IMR-90 (cell line): ENCODE results near the gene FGF16. TPM values are rescaled to one million over a fixed set of nuclear protein-coding genes. Genes with fewer than 3 reads are reported as not detected.

ENCODE experiments used
- ATAC-seq: fragments of 200-7000 bp; cut with Tn5 transposase; 2 replicates; pipeline ENCODE4 v1.9.1; 2020; ENCODE audit warnings: low read depth, mild to moderate bottlenecking, moderate library complexity
- BruUV-seq: library from RNA; stranded (reverse); fragments of 400-500 nt; replicated peaks from 2 replicates; lab custom pipeline; 2021; lab: Mats Ljungman, UMichigan
- CTCF ChIA-PET: fragments of 300-600 bp; formaldehyde crosslinking; extraction: SDS; loops from one replicate; lab custom pipeline; 2021; ENCODE audit warnings: antibody characterized with exemption; lab: Yijun Ruan, JAX
- POLR2A ChIA-PET: fragments of 300-600 bp; sonication (Branson Sonifier 250); formaldehyde crosslinking; loops from one replicate; lab custom pipeline; 2022; ENCODE audit warnings: antibody characterized with exemption; ENCODE audit not compliant: unreplicated experiment; lab: Charles Lee
- DNase-seq: peaks from one replicate; pipeline ENCODE4 v3.0.0; 2013
- H2AFZ ChIP-seq: replicated peaks from 2 replicates; pipeline ENCODE3; 2013; ENCODE audit warnings: low read length, mild to moderate bottlenecking; ENCODE audit not compliant: poor library complexity
- H2AK5ac ChIP-seq: 2 replicates; pipeline ENCODE4 v1.6.1; 2013; ENCODE audit warnings: low read depth, low read length, inconsistent platforms
- H2AK9ac ChIP-seq: replicated peaks from 2 replicates; pipeline ENCODE3; 2013; ENCODE audit warnings: mild to moderate bottlenecking, low read depth, low read length, moderate library complexity; ENCODE audit not compliant: poor library complexity
- H2BK120ac ChIP-seq: 2 replicates; pipeline ENCODE4 v1.6.1; 2013; ENCODE audit warnings: low read depth, low read length, inconsistent platforms
- H2BK15ac ChIP-seq: 3 replicates; pipeline ENCODE4 v1.6.1; 2013; ENCODE audit warnings: low read depth, low read length, inconsistent platforms
- H2BK20ac ChIP-seq: 2 replicates; pipeline ENCODE4 v1.6.1; 2013; ENCODE audit warnings: low read depth, mild to moderate bottlenecking, inconsistent platforms, low read length, moderate library complexity
- H2BK5ac ChIP-seq: 2 replicates; pipeline ENCODE4 v1.6.1; 2013; ENCODE audit warnings: mild to moderate bottlenecking, low read depth, low read length, inconsistent platforms; ENCODE audit not compliant: poor library complexity, severe bottlenecking
- H3K14ac ChIP-seq: replicated peaks from 2 replicates; pipeline ENCODE4 v1.6.1; 2013; ENCODE audit warnings: low read depth, low read length, inconsistent platforms
- H3K18ac ChIP-seq: 2 replicates; pipeline ENCODE4 v1.6.1; 2013; ENCODE audit warnings: low read depth, low read length, control low read depth
- H3K23ac ChIP-seq: 2 replicates; pipeline ENCODE4 v1.6.1; 2013; ENCODE audit warnings: low read depth, low read length, inconsistent platforms
- H3K27ac ChIP-seq: 2 replicates; pipeline ENCODE4 v1.5.1; 2013; ENCODE audit warnings: mild to moderate bottlenecking, control low read depth, low read length; ENCODE audit not compliant: insufficient read depth
- H3K27me3 ChIP-seq: 2 replicates; pipeline ENCODE4 v1.6.1; 2013; ENCODE audit warnings: low read length; ENCODE audit not compliant: control insufficient read depth, insufficient read depth
- H3K36me3 ChIP-seq: 2 replicates; pipeline ENCODE4 v1.6.1; 2013; ENCODE audit warnings: low read length, mixed read lengths; ENCODE audit not compliant: control insufficient read depth, insufficient read depth
- H3K4ac ChIP-seq: 2 replicates; pipeline ENCODE4 v1.6.1; 2013; ENCODE audit warnings: low read depth, low read length, inconsistent platforms
- H3K4me1 ChIP-seq: 2 replicates; pipeline ENCODE4 v1.6.1; 2013; ENCODE audit warnings: low read length, mixed read lengths; ENCODE audit not compliant: control insufficient read depth, insufficient read depth
- H3K4me2 ChIP-seq: 2 replicates; pipeline ENCODE4 v1.6.1; 2013; ENCODE audit warnings: low read depth, mild to moderate bottlenecking, control low read depth, low read length, moderate library complexity
- H3K4me3 ChIP-seq: 2 replicates; pipeline ENCODE4 v1.5.1; 2013; ENCODE audit warnings: low read depth, mild to moderate bottlenecking, control low read depth, low read length, moderate library complexity; ENCODE audit not compliant: insufficient read depth
- H3K56ac ChIP-seq: 2 replicates; pipeline ENCODE4 v1.6.1; 2013; ENCODE audit warnings: low read length, inconsistent platforms; ENCODE audit not compliant: insufficient read depth; ENCODE audit errors: extremely low read depth
- H3K79me1 ChIP-seq, 2 experiments: 2 replicates each; pipeline ENCODE4 v1.6.1; 2013; ENCODE audit warnings: low read length in 2 of 2, inconsistent platforms in 1 of 2, low read depth in 1 of 2
- H3K9ac ChIP-seq: 2 replicates; pipeline ENCODE4 v1.6.1; 2013; ENCODE audit warnings: low read depth, low read length, control low read depth
- H3K9me1 ChIP-seq: 2 replicates; pipeline ENCODE4 v1.6.1; 2013; ENCODE audit warnings: low read length, inconsistent platforms; ENCODE audit not compliant: insufficient read depth
- H3K9me3 ChIP-seq: 2 replicates; pipeline ENCODE4 v1.6.1; 2013; ENCODE audit warnings: low read length; ENCODE audit not compliant: control insufficient read depth, insufficient read depth
- H4K20me1 ChIP-seq: 2 replicates; pipeline ENCODE4 v1.6.1; 2013; ENCODE audit warnings: low read length, inconsistent platforms; ENCODE audit not compliant: insufficient read depth
- H4K5ac ChIP-seq: 2 replicates; pipeline ENCODE4 v1.6.1; 2013; ENCODE audit warnings: mild to moderate bottlenecking, low read depth, low read length, control low read depth
- H4K8ac ChIP-seq, 2 experiments: 2 replicates each; pipeline ENCODE4 v1.6.1; 2013; ENCODE audit warnings: low read depth in 2 of 2, low read length in 2 of 2, control low read depth in 1 of 2, inconsistent platforms in 1 of 2
- H4K91ac ChIP-seq: 2 replicates; pipeline ENCODE4 v1.6.1; 2013; ENCODE audit warnings: low read depth, low read length, inconsistent platforms; ENCODE audit not compliant: insufficient read depth
- BHLHE40 ChIP-seq: fragments of 150-350 bp; IDR thresholded peaks from 2 replicates; pipeline ENCODE4 v1.6.1; 2016; ENCODE audit warnings: mild to moderate bottlenecking, low read depth, low read length
- CHD1 ChIP-seq: IDR thresholded peaks from 2 replicates; pipeline ENCODE4 v1.6.1; 2012; ENCODE audit warnings: low read depth, low read length, improper control_type of control experiment
- FOS ChIP-seq: fragments of 150-350 bp; IDR thresholded peaks from 2 replicates; pipeline ENCODE4 v1.6.1; 2016; ENCODE audit warnings: low read depth, low read length
- MAFK ChIP-seq: IDR thresholded peaks from 2 replicates; pipeline ENCODE4 v1.6.1; 2012; ENCODE audit warnings: low read depth, low read length, improper control_type of control experiment
- MAZ ChIP-seq: IDR thresholded peaks from 2 replicates; pipeline ENCODE4 v1.6.1; 2012; ENCODE audit warnings: low read depth, mild to moderate bottlenecking, low read length, improper control_type of control experiment, moderate library complexity, borderline replicate concordance
- MXI1 ChIP-seq: IDR thresholded peaks from 2 replicates; pipeline ENCODE4 v1.6.1; 2012; ENCODE audit warnings: low read depth, mild to moderate bottlenecking, low read length, moderate library complexity, borderline replicate concordance
- NFE2L2 ChIP-seq: fragments of 150-350 bp; IDR thresholded peaks from 2 replicates; pipeline ENCODE4 v1.6.1; 2016; ENCODE audit warnings: low read depth, mild to moderate bottlenecking, low read length
- POLR2A ChIP-seq: IDR thresholded peaks from 2 replicates; pipeline ENCODE4 v1.6.1; 2012; ENCODE audit warnings: mild to moderate bottlenecking, low read depth, low read length
- RAD21 ChIP-seq: IDR thresholded peaks from 2 replicates; pipeline ENCODE4 v1.6.1; 2012; ENCODE audit warnings: low read length, improper control_type of control experiment
- RFX5 ChIP-seq: IDR thresholded peaks from 2 replicates; pipeline ENCODE4 v1.8.0; 2012; ENCODE audit warnings: low read depth, mild to moderate bottlenecking, low read length, moderate library complexity
- SMC3 ChIP-seq: fragments of 150-350 bp; IDR thresholded peaks from 2 replicates; pipeline ENCODE4 v1.6.1; 2016; ENCODE audit warnings: low read depth, mild to moderate bottlenecking, antibody characterized with exemption, low read length, moderate library complexity
- WGBS, 2 experiments: methylation state at CpG; one replicate each; pipeline versions ENCODE4 v1.1.5 to v1.1.7; 2013; ENCODE audit warnings: missing lambda C conversion rate in 2 of 2; ENCODE audit not compliant: insufficient read length in 1 of 2; ENCODE audit errors: extremely low coverage in 2 of 2; 5-methylcytosine and 5-hydroxymethylcytosine counted together
- dilution Hi-C: fragments of 300-500 bp; cut with HindIII; formaldehyde crosslinking; loops from one replicate; pipeline ENCODE4 v1.14.3; 2018; ENCODE audit warnings: low sequenced_read_pairs; ENCODE audit not compliant: unreplicated experiment
- in situ Hi-C: fragments of 300-500 bp; cut with MboI; formaldehyde crosslinking; loops from 3 replicates; pipeline ENCODE4 v1.14.3; 2019; ENCODE audit warnings: low sequenced_read_pairs, inconsistent platforms, mixed read lengths
- intact Hi-C: fragments of 100-400 bp; cut with micrococcal nuclease; formaldehyde crosslinking; loops from 2 replicates; pipeline ENCODE4 v1.10.0; 2022
- polyA plus RNA-seq, 3 experiments: library from polyadenylated mRNA; depleted of rRNA; stranded (reverse); fragments of >200 nt; gene quantifications; 2 replicates each; pipeline ENCODE4 v1.2.3, GENCODE V29; 2012; ENCODE audit warnings: low replicate concordance in 1 of 3
- total RNA-seq: library from RNA; depleted of rRNA; stranded (reverse); fragments of >200 nt; gene quantifications from 2 replicates; pipeline ENCODE4 v1.2.3, GENCODE V29; 2012
- TF ChIP-seq, protein P1 (sequence below): conservative IDR thresholded peaks from 2 replicates; pipeline ENCODE4 v1.5.1; 2012; ENCODE audit warnings: mild to moderate bottlenecking, low read depth, low read length, improper control_type of control experiment
- TF ChIP-seq, protein P2 (sequence below): fragments of 150-350 bp; IDR thresholded peaks from 2 replicates; pipeline ENCODE4 v1.6.1; 2017; ENCODE audit warnings: mild to moderate bottlenecking, antibody characterized with exemption, low read length, low read depth
- TF ChIP-seq, protein P3 (sequence below): fragments of 150-350 bp; IDR thresholded peaks from 2 replicates; pipeline ENCODE4 v1.6.1; 2016; ENCODE audit warnings: low read depth, mild to moderate bottlenecking, low read length, moderate library complexity, borderline replicate concordance

Gene FGF16
- total and polyA plus RNA-seq, 2 of the 4 experiments (the other 2 are of a cell fraction), result not detected

DNA sequence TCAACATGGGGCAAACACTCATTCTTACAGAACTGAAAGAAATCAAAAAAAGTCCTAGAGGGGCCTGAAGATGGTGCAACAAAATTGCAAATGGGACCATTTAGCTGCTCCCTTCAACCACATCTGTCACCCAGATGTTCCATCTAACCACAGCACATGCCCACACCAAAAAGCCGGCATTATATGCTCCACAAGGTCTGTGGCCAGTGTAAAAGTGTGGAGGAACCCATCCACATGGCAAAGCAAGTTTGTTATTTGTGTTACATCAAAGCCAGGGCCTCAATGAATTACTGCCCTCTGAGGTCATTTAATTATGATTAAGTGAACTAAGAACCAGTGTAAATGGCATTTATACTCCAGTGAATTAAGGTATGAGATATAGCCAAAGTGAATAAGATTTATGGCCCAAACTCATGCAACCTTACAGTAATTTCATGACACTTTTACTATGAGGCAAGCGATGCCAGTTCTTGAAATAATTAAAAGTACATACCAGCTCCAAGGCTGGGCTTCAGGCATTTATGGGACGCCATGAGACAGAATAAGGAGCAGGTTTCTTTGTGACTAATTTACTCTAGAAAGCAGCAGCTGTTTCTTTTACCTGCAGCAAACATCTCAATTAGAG is 48.7 kb upstream of the FGF16 start:
- no CpG with 5 or more reads among the region's 3 CpGs for WGBS, 2 experiments
- Histone ChIP-seq H2AK9ac (no peak overlapping the region), H3K9ac (no peak overlapping the region), H3K27ac (no peak overlapping the region), H3K4me2 (no peak overlapping the region), H4K91ac (no peak overlapping the region), H2AFZ (no peak overlapping the region), H3K27me3 (peaks cover 1% of the 10 kb centered on the region; the same call in 1 of the 2 replicates), H3K79me1 (no peaks in the 10 kb centered on the region), H3K9me3 (no peaks in the 10 kb centered on the region), H4K20me1 (no peaks in the 10 kb centered on the region), H3K4ac (no peak overlapping the region), H2BK20ac (no peak overlapping the region), H3K36me3 (no peaks in the 10 kb centered on the region), H3K14ac (no peak overlapping the region), H2AK5ac (no peak overlapping the region), H3K4me3 (no peak overlapping the region), H2BK5ac (no peak overlapping the region), H4K8ac (no peak overlapping the region), H4K5ac (no peak overlapping the region), H3K9me1 (no peaks in the 10 kb centered on the region), H2BK15ac (no peak overlapping the region), H3K56ac (no peak overlapping the region), H3K18ac (no peak overlapping the region), H3K4me1 (no peaks in the 10 kb centered on the region), H2BK120ac (no peak overlapping the region), H3K23ac (no peak overlapping the region)
- DNase-seq, result no peak
- intact Hi-C loops, result no loop called here
- ATAC-seq, result no peak
- in situ Hi-C loops, result no loop called here
- CTCF ChIA-PET, result interaction anchor here (0.7 kb wide), 1 partner anchor 83 kb away, joined by 3 read pairs; no protein-coding TSS in a partner anchor
- dilution Hi-C loops, result no loop called here
- POLR2A ChIA-PET, result no interaction called here
- TF ChIP-seq MAZ (no peak), CHD1 (no peak), RAD21 (no peak), MXI1 (no peak), BHLHE40 (no peak), FOS (no peak), POLR2A (no peak), SMC3 (no peak), MAFK (no peak), NFE2L2 (no peak), RFX5 (no peak)
- TF ChIP-seq, protein P1, sequence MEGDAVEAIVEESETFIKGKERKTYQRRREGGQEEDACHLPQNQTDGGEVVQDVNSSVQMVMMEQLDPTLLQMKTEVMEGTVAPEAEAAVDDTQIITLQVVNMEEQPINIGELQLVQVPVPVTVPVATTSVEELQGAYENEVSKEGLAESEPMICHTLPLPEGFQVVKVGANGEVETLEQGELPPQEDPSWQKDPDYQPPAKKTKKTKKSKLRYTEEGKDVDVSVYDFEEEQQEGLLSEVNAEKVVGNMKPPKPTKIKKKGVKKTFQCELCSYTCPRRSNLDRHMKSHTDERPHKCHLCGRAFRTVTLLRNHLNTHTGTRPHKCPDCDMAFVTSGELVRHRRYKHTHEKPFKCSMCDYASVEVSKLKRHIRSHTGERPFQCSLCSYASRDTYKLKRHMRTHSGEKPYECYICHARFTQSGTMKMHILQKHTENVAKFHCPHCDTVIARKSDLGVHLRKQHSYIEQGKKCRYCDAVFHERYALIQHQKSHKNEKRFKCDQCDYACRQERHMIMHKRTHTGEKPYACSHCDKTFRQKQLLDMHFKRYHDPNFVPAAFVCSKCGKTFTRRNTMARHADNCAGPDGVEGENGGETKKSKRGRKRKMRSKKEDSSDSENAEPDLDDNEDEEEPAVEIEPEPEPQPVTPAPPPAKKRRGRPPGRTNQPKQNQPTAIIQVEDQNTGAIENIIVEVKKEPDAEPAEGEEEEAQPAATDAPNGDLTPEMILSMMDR, result no peak
- TF ChIP-seq, protein P2, sequence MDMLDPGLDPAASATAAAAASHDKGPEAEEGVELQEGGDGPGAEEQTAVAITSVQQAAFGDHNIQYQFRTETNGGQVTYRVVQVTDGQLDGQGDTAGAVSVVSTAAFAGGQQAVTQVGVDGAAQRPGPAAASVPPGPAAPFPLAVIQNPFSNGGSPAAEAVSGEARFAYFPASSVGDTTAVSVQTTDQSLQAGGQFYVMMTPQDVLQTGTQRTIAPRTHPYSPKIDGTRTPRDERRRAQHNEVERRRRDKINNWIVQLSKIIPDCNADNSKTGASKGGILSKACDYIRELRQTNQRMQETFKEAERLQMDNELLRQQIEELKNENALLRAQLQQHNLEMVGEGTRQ, result no peak
- TF ChIP-seq, protein P3, sequence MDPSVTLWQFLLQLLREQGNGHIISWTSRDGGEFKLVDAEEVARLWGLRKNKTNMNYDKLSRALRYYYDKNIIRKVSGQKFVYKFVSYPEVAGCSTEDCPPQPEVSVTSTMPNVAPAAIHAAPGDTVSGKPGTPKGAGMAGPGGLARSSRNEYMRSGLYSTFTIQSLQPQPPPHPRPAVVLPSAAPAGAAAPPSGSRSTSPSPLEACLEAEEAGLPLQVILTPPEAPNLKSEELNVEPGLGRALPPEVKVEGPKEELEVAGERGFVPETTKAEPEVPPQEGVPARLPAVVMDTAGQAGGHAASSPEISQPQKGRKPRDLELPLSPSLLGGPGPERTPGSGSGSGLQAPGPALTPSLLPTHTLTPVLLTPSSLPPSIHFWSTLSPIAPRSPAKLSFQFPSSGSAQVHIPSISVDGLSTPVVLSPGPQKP, result no peak
- BruUV-seq, result no TSS peak
